ENCODE measurements around the gene MAGI2.

Gene MAGI2

GRCh38 chr7:79376299-79377025 lies 77.0 kb downstream of the MAGI2 start:
- no peak for DNase-seq (ENCODE audit: low read depth in 2 of 2)

GRCh38 chr7:79361214-79361613 lies 92.3 kb downstream of the MAGI2 start:
- DNase-seq (ENCODE audit: low read depth in 2 of 2) = no peak

- no peak for DNase-seq (ENCODE audit: low read depth in 2 of 2)
Measured at GRCh38 chr7:79359827-79360226, 93.6 kb downstream of the MAGI2 start.

- no peak for DNase-seq (ENCODE audit: low read depth in 2 of 2)
Measured at GRCh38 chr7:79357101-79357500, 96.4 kb downstream of the MAGI2 start.

GRCh38 chr7:79353720-79354468 lies 99.6 kb downstream of the MAGI2 start:
- no peak for DNase-seq (ENCODE audit: low read depth in 2 of 2)

GRCh38 chr7:79352323-79352722 lies 101.1 kb downstream of the MAGI2 start:
- DNase-seq (ENCODE audit: low read depth in 2 of 2) = no peak

GRCh38 chr7:79347351-79347750 lies 106.1 kb downstream of the MAGI2 start:
- DNase-seq (ENCODE audit: low read depth in 2 of 2) = no peak

- DNase-seq (ENCODE audit: low read depth in 2 of 2) = no peak
Measured at GRCh38 chr7:79341902-79342301, 111.6 kb downstream of the MAGI2 start.

GRCh38 chr7:79340212-79340611 lies 113.3 kb downstream of the MAGI2 start:
- no peak for DNase-seq (ENCODE audit: low read depth in 2 of 2)

GRCh38 chr7:79339208-79339925 lies 114.1 kb downstream of the MAGI2 start:
- no peak for DNase-seq (ENCODE audit: low read depth in 2 of 2)

- no peak for DNase-seq (ENCODE audit: low read depth in 2 of 2)
Measured at GRCh38 chr7:79337717-79338116, 115.8 kb downstream of the MAGI2 start.

GRCh38 chr7:79334841-79335240 lies 118.6 kb downstream of the MAGI2 start:
- DNase-seq (ENCODE audit: low read depth in 2 of 2) = no peak

GRCh38 chr7:79334334-79334733 lies 119.1 kb downstream of the MAGI2 start:
- no peak for DNase-seq (ENCODE audit: low read depth in 2 of 2)

- DNase-seq (ENCODE audit: low read depth in 2 of 2) = no peak
Measured at GRCh38 chr7:79332091-79332490, 121.4 kb downstream of the MAGI2 start.

GRCh38 chr7:79329464-79329863 lies 124.0 kb downstream of the MAGI2 start:
- no peak for DNase-seq (ENCODE audit: low read depth in 2 of 2)

- no peak for DNase-seq (ENCODE audit: low read depth in 2 of 2)
Measured at GRCh38 chr7:79320741-79321473, 132.6 kb downstream of the MAGI2 start.

GRCh38 chr7:79319369-79319768 lies 134.1 kb downstream of the MAGI2 start:
- DNase-seq (ENCODE audit: low read depth in 2 of 2) = no peak

GRCh38 chr7:79317728-79318127 lies 135.7 kb downstream of the MAGI2 start:
- no peak for DNase-seq (ENCODE audit: low read depth in 2 of 2)

- DNase-seq (ENCODE audit: low read depth in 2 of 2) = no peak
Measured at GRCh38 chr7:79312022-79312421, 141.4 kb downstream of the MAGI2 start.

GRCh38 chr7:79308192-79308591 lies 145.3 kb downstream of the MAGI2 start:
- DNase-seq (ENCODE audit: low read depth in 2 of 2) = no peak

- no peak for DNase-seq (ENCODE audit: low read depth in 2 of 2)
Measured at GRCh38 chr7:79307376-79307775, 146.1 kb downstream of the MAGI2 start.

GRCh38 chr7:79304711-79305110 lies 148.8 kb downstream of the MAGI2 start:
- DNase-seq (ENCODE audit: low read depth in 2 of 2) = no peak

Data from stimulated activated CD8-positive, alpha-beta memory T cell treated with anti-CD3 and anti-CD28 coated beads, Interleukin-2, amount 100 ng/mL, for 48 hours (primary cell).